Measurements from ENCODE around the gene S100A12. TPM values are rescaled to one million over a fixed set of nuclear protein-coding genes. Genes with fewer than 3 reads are reported as not detected.

Gene S100A12
- total RNA-seq, 1 donor from 2014 or later = not detected

GRCh38 chr1:153403421-153404085, 28.1 kb upstream of the S100A12 start:
- Mint-ChIP-seq H3K27ac (no peak overlapping the region), H3K36me3 (ENCODE audit: insufficient read depth) (no peaks in the 10 kb centered on the region), H3K9me3 (ENCODE audit: low read depth) (peaks cover 3% of the 10 kb centered on the region), H3K27me3 (peaks cover 33% of the 10 kb centered on the region), H3K4me3 (ENCODE audit: low read depth) (no peak overlapping the region), H3K4me1 (ENCODE audit: low read depth) (no peaks in the 10 kb centered on the region)
- no peak for DNase-seq (ENCODE audit: low spot score, unreplicated experiment)
- no peak for TF ChIP-seq CTCF (IDR thresholded peaks at IDR 0.05; ENCODE audit: unreplicated experiment)

GRCh38 chr1:153402226-153402625, 26.8 kb upstream of the S100A12 start:
- Mint-ChIP-seq H3K4me3 (ENCODE audit: low read depth) (no peak overlapping the region), H3K27me3 (peaks cover 26% of the 10 kb centered on the region), H3K27ac (no peak overlapping the region), H3K9me3 (ENCODE audit: low read depth) (peaks cover 3% of the 10 kb centered on the region), H3K4me1 (ENCODE audit: low read depth) (no peaks in the 10 kb centered on the region), H3K36me3 (ENCODE audit: insufficient read depth) (no peaks in the 10 kb centered on the region)
- no peak for DNase-seq (ENCODE audit: low spot score, unreplicated experiment)
- no peak for TF ChIP-seq CTCF (IDR thresholded peaks at IDR 0.05; ENCODE audit: unreplicated experiment)

- no peak for TF ChIP-seq CTCF (IDR thresholded peaks at IDR 0.05; ENCODE audit: unreplicated experiment)
- H3K27me3 Mint-ChIP-seq = peaks cover 28% of the 10 kb centered on the region
- H3K27ac Mint-ChIP-seq = no peak overlapping the region
- DNase-seq (ENCODE audit: low spot score, unreplicated experiment) = no peak
- no peaks in the 10 kb centered on the region for H3K36me3 Mint-ChIP-seq (ENCODE audit: insufficient read depth)
- H3K4me3 Mint-ChIP-seq (ENCODE audit: low read depth) = no peak overlapping the region
- H3K9me3 Mint-ChIP-seq (ENCODE audit: low read depth) = peaks cover 3% of the 10 kb centered on the region
- H3K4me1 Mint-ChIP-seq (ENCODE audit: low read depth) = no peaks in the 10 kb centered on the region
Observed at GRCh38 chr1:153401461-153401860, 26.0 kb upstream of the S100A12 start.

- Mint-ChIP-seq H3K4me1 (ENCODE audit: low read depth) (no peaks in the 10 kb centered on the region), H3K36me3 (ENCODE audit: insufficient read depth) (no peaks in the 10 kb centered on the region), H3K27ac (no peak overlapping the region), H3K9me3 (ENCODE audit: low read depth) (peaks cover 3% of the 10 kb centered on the region), H3K4me3 (ENCODE audit: low read depth) (no peak overlapping the region), H3K27me3 (peaks cover 36% of the 10 kb centered on the region)
- TF ChIP-seq CTCF (IDR thresholded peaks at IDR 0.05; ENCODE audit: unreplicated experiment) = no peak
- no peak for DNase-seq (ENCODE audit: low spot score, unreplicated experiment)
Observed at GRCh38 chr1:153400244-153400643, 24.8 kb upstream of the S100A12 start.

GRCh38 chr1:153399401-153400055, 24.1 kb upstream of the S100A12 start:
- no peak for TF ChIP-seq CTCF (IDR thresholded peaks at IDR 0.05; ENCODE audit: unreplicated experiment)
- no peaks in the 10 kb centered on the region for H3K4me1 Mint-ChIP-seq (ENCODE audit: low read depth)
- H3K9me3 Mint-ChIP-seq (ENCODE audit: low read depth) = peaks cover under 1% of the 10 kb centered on the region
- H3K27me3 Mint-ChIP-seq = peaks cover 36% of the 10 kb centered on the region
- H3K36me3 Mint-ChIP-seq (ENCODE audit: insufficient read depth) = no peaks in the 10 kb centered on the region
- no peak for DNase-seq (ENCODE audit: low spot score, unreplicated experiment)
- no peak overlapping the region for H3K4me3 Mint-ChIP-seq (ENCODE audit: low read depth)
- H3K27ac Mint-ChIP-seq = no peak overlapping the region

Data from progenitor cell of endocrine pancreas (in vitro differentiated cells).